Brain microvascular endothelial cell (primary cell): Measurements from ENCODE around the gene CPOX.

Source experiments
- DNase-seq: peaks from one replicate; pipeline ENCODE4 v3.0.0-alpha.2; 2020
- H3K27ac ChIP-seq: fragments of 250-450 bp; sonication (Bioruptor Pico); 2 replicates; pipeline ENCODE4 v1.5.1; 2020; ENCODE audit warnings: mild to moderate bottlenecking, moderate library complexity
- H3K27me3 ChIP-seq: fragments of 250-450 bp; sonication (Bioruptor Pico); replicated peaks from 2 replicates; pipeline ENCODE4 v1.5.1; 2020; ENCODE audit warnings: mild to moderate bottlenecking
- H3K36me3 ChIP-seq: fragments of 250-450 bp; sonication (Bioruptor Pico); replicated peaks from 2 replicates; pipeline ENCODE4 v1.5.1; 2020; ENCODE audit warnings: mild to moderate bottlenecking
- H3K4me3 ChIP-seq: 2 replicates; pipeline ENCODE4 v1.5.1; 2011; ENCODE audit warnings: low read depth, mild to moderate bottlenecking, control low read depth, low read length, moderate library complexity
- CTCF ChIP-seq: IDR thresholded peaks from 2 replicates; pipeline ENCODE4 v1.5.1; 2011; ENCODE audit warnings: low read depth, mild to moderate bottlenecking, moderate library complexity, low read length, control low read depth, inconsistent platforms; ENCODE audit errors: missing control alignments
- in situ Hi-C: cut with HindIII; loops from 2 replicates; pipeline ENCODE4 v1.10.0; 2017; ENCODE audit warnings: low sequenced_read_pairs, low pct_ligation_motif_present

CPOX gene

GRCh38 chr3:98536456-98537017 lies 56.9 kb downstream of the CPOX start:
- in situ Hi-C loops, result no loop called here
- H3K4me3 ChIP-seq, result no peak overlapping the region
- no peak for TF ChIP-seq CTCF
- no peak for DNase-seq
- H3K36me3 ChIP-seq, result no peaks in the 10 kb centered on the region
- no peak overlapping the region for H3K27ac ChIP-seq
- no peaks in the 10 kb centered on the region for H3K27me3 ChIP-seq

GRCh38 chr3:98534734-98535133 lies 58.7 kb downstream of the CPOX start:
- DNase-seq, result no peak
- no peak overlapping the region for H3K27ac ChIP-seq
- TF ChIP-seq CTCF, result no peak
- no peak overlapping the region for H3K4me3 ChIP-seq
- no peaks in the 10 kb centered on the region for H3K27me3 ChIP-seq
- no peaks in the 10 kb centered on the region for H3K36me3 ChIP-seq
- in situ Hi-C loops, result no loop called here

GRCh38 chr3:98534168-98534567 lies 59.2 kb downstream of the CPOX start:
- no peak for TF ChIP-seq CTCF
- DNase-seq, result no peak
- no peaks in the 10 kb centered on the region for H3K36me3 ChIP-seq
- in situ Hi-C loops, result no loop called here
- no peak overlapping the region for H3K27ac ChIP-seq
- no peak overlapping the region for H3K4me3 ChIP-seq
- no peaks in the 10 kb centered on the region for H3K27me3 ChIP-seq

- Histone ChIP-seq H3K27ac (no peak overlapping the region), H3K4me3 (no peak overlapping the region), H3K36me3 (no peaks in the 10 kb centered on the region), H3K27me3 (no peaks in the 10 kb centered on the region)
- in situ Hi-C loops, result no loop called here
- no peak for DNase-seq
- TF ChIP-seq CTCF, result no peak
Observed at GRCh38 chr3:98532709-98533571, 60.5 kb downstream of the CPOX start.

- no peak overlapping the region for H3K27ac ChIP-seq
Observed at GRCh38 chr3:98532275-98532637, 61.2 kb downstream of the CPOX start.

More at GRCh38 chr3:98532275-98532637, 61.2 kb downstream of the CPOX start:
- DNase-seq, result no peak
- TF ChIP-seq CTCF, result no peak
- Histone ChIP-seq H3K27me3 (no peaks in the 10 kb centered on the region), H3K4me3 (no peak overlapping the region), H3K36me3 (no peaks in the 10 kb centered on the region)
- in situ Hi-C loops, result no loop called here
